Keratinocyte (primary cell): ENCODE data around the gene RIOK3.

Source experiments
- EZH2 ChIP-seq: IDR thresholded peaks from one replicate; pipeline ENCODE4 v1.6.1; 2012; ENCODE audit warnings: inconsistent platforms, mild to moderate bottlenecking, low read length, moderate library complexity
- TF ChIP-seq, protein P1 (sequence below), 3 experiments: IDR thresholded peaks in 1 of 3; conservative IDR thresholded peaks in 1 of 3; optimal IDR thresholded peaks in 1 of 3; 2 replicates in 2 of 3; 3 replicates in 1 of 3; pipeline versions ENCODE3 to v1.5.1; 2011; ENCODE audit warnings: low read length in 3 of 3, mild to moderate bottlenecking in 3 of 3, moderate library complexity in 2 of 3, control low read depth in 1 of 3, inconsistent platforms in 1 of 3; ENCODE audit not compliant: insufficient read depth in 2 of 3; ENCODE audit errors: extremely low read depth in 1 of 3

DNA sequence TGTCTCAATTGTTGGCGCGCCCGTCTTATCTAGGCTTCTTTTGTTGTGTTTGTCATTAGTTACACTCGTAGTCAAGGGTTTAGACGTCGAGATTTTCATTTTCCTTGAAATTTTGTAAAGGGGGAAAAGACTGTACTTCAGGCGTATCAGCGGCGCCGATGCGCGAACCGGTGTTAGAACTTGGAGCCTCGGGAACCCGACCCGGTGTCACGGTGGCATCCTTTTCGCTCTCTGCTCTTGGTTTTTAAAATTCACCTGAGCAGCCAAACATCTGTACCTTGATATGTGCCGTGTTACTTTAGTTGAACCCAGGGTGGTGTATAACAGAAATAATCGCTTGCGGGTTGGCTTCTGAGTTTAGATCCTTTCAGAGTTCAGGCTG, 50.9 kb downstream of the RIOK3 start:
- TF ChIP-seq, protein P1, sequence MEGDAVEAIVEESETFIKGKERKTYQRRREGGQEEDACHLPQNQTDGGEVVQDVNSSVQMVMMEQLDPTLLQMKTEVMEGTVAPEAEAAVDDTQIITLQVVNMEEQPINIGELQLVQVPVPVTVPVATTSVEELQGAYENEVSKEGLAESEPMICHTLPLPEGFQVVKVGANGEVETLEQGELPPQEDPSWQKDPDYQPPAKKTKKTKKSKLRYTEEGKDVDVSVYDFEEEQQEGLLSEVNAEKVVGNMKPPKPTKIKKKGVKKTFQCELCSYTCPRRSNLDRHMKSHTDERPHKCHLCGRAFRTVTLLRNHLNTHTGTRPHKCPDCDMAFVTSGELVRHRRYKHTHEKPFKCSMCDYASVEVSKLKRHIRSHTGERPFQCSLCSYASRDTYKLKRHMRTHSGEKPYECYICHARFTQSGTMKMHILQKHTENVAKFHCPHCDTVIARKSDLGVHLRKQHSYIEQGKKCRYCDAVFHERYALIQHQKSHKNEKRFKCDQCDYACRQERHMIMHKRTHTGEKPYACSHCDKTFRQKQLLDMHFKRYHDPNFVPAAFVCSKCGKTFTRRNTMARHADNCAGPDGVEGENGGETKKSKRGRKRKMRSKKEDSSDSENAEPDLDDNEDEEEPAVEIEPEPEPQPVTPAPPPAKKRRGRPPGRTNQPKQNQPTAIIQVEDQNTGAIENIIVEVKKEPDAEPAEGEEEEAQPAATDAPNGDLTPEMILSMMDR (optimal IDR thresholded peaks at IDR 0.05 in 1 of 3, IDR thresholded peaks at IDR 0.05 in 1 of 3, conservative IDR thresholded peaks at IDR 0.05 in 1 of 3; ENCODE audit: extremely low read depth in 1 of 3, insufficient read depth in 2 of 3, low read length in 3 of 3): no peak
- TF ChIP-seq EZH2: no peak
